Measurements from ENCODE around the gene PITPNM3. TPM values are rescaled to one million over a fixed set of nuclear protein-coding genes. Genes with fewer than 3 reads are reported as not detected.

The PITPNM3 gene
- total RNA-seq, 1 experiment from 2014 or later = 4.2 TPM

- no peak overlapping the region for H3K4me2 ChIP-seq (ENCODE audit: low read length)
- ATAC-seq (no peak), DNase-seq (ENCODE audit: low read depth, low spot score) (no peak)
- H3K27me3 ChIP-seq (ENCODE audit: insufficient read depth, low read length) = no peaks in the 10 kb centered on the region
- RAD21 ChIA-PET (ENCODE audit: low non-redundant PET in 1 of 2, low total read pairs in 2 of 2, uncharacterized antibody in 2 of 2, unreplicated experiment in 2 of 2) = no interaction called here
- no peak overlapping the region for H2AFZ ChIP-seq (ENCODE audit: low read depth, low read length, poor library complexity, severe bottlenecking)
- no peaks in the 10 kb centered on the region for H3K79me2 ChIP-seq (ENCODE audit: insufficient read depth, low read length)
- no peak overlapping the region for H3K9ac ChIP-seq (ENCODE audit: low read length)
- H3K4me3 ChIP-seq (replicated peaks in 1 of 2; ENCODE audit: low read depth in 1 of 2, low read length in 2 of 2) = no peak overlapping the region
- no peaks in the 10 kb centered on the region for H3K9me2 ChIP-seq (ENCODE audit: insufficient read depth)
- CTCF ChIA-PET = no interaction called here
- POLR2A ChIA-PET = no interaction called here
- no peaks in the 10 kb centered on the region for H3K9me3 ChIP-seq (ENCODE audit: control insufficient read depth in 1 of 2, insufficient read depth in 1 of 2, low read depth in 1 of 2, low read length in 2 of 2)
- TF ChIP-seq CEBPB (IDR thresholded peaks at IDR 0.05; ENCODE audit: low read depth) (no peak), JUND (IDR thresholded peaks at IDR 0.05) (no peak), TCF7L2 (IDR thresholded peaks at IDR 0.05; ENCODE audit: borderline replicate concordance, extremely low read depth, insufficient read depth, insufficient read length) (no peak), SP1 (IDR thresholded peaks at IDR 0.05; ENCODE audit: low read depth) (no peak), EGR1 (IDR thresholded peaks at IDR 0.05; ENCODE audit: low read depth) (no peak), FOSL1 (IDR thresholded peaks at IDR 0.05; ENCODE audit: low read depth) (no peak), SIN3A (IDR thresholded peaks at IDR 0.05; ENCODE audit: low read depth) (no peak), EZH2 (IDR thresholded peaks at IDR 0.05) (no peak), ELF1 (IDR thresholded peaks at IDR 0.05; ENCODE audit: borderline replicate concordance, low read depth) (no peak)
- TF ChIP-seq, protein P1, sequence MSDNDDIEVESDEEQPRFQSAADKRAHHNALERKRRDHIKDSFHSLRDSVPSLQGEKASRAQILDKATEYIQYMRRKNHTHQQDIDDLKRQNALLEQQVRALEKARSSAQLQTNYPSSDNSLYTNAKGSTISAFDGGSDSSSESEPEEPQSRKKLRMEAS (IDR thresholded peaks at IDR 0.05) = no peak
- peaks cover 10 to 18% of the 10 kb centered on the region in 2 experiments for H3K4me1 ChIP-seq (ENCODE audit: control insufficient read depth in 1 of 2, insufficient read depth in 2 of 2, low read length in 2 of 2)
- BruUV-seq (replicated peaks) = no TSS peak
- H3K36me3 ChIP-seq (ENCODE audit: control insufficient read depth in 1 of 2, insufficient read depth in 2 of 2, low read length in 2 of 2) = no peaks in the 10 kb centered on the region
- H4K20me1 ChIP-seq (ENCODE audit: insufficient read depth) = no peaks in the 10 kb centered on the region
- intact Hi-C loops (cut with micrococcal nuclease) = no loop called here
- H3K27ac ChIP-seq (ENCODE audit: low read depth, low read length) = no peak overlapping the region
These were observed 9.0 kb downstream of the PITPNM3 start for GRCh38 chr17:6547336-6547735.

- BruUV-seq (replicated peaks) = no TSS peak
- ChIA-PET POLR2A (no interaction called here), CTCF (no interaction called here), RAD21 (ENCODE audit: low non-redundant PET in 1 of 2, low total read pairs in 2 of 2, uncharacterized antibody in 2 of 2, unreplicated experiment in 2 of 2) (no interaction called here)
- H3K4me1 ChIP-seq (ENCODE audit: control insufficient read depth in 1 of 2, insufficient read depth in 2 of 2, low read length in 2 of 2) = peaks cover 0 to 7% of the 10 kb centered on the region in 2 experiments; a peak in 2 of 4 replicates
- intact Hi-C loops (cut with micrococcal nuclease) = no loop called here
- H3K9me3 ChIP-seq (ENCODE audit: control insufficient read depth in 1 of 2, insufficient read depth in 1 of 2, low read depth in 1 of 2, low read length in 2 of 2) = no peaks in the 10 kb centered on the region
- no peak overlapping the region for H3K27ac ChIP-seq (ENCODE audit: low read depth, low read length)
- H3K4me2 ChIP-seq (ENCODE audit: low read length) = no peak overlapping the region
- DNase-seq (ENCODE audit: low read depth, low spot score) (no peak), ATAC-seq (no peak)
- no peaks in the 10 kb centered on the region for H3K36me3 ChIP-seq (ENCODE audit: control insufficient read depth in 1 of 2, insufficient read depth in 2 of 2, low read length in 2 of 2)
- H2AFZ ChIP-seq (ENCODE audit: low read depth, low read length, poor library complexity, severe bottlenecking) = no peak overlapping the region
- H3K27me3 ChIP-seq (ENCODE audit: insufficient read depth, low read length) = no peaks in the 10 kb centered on the region
- no peaks in the 10 kb centered on the region for H4K20me1 ChIP-seq (ENCODE audit: insufficient read depth)
- TF ChIP-seq, protein P2, sequence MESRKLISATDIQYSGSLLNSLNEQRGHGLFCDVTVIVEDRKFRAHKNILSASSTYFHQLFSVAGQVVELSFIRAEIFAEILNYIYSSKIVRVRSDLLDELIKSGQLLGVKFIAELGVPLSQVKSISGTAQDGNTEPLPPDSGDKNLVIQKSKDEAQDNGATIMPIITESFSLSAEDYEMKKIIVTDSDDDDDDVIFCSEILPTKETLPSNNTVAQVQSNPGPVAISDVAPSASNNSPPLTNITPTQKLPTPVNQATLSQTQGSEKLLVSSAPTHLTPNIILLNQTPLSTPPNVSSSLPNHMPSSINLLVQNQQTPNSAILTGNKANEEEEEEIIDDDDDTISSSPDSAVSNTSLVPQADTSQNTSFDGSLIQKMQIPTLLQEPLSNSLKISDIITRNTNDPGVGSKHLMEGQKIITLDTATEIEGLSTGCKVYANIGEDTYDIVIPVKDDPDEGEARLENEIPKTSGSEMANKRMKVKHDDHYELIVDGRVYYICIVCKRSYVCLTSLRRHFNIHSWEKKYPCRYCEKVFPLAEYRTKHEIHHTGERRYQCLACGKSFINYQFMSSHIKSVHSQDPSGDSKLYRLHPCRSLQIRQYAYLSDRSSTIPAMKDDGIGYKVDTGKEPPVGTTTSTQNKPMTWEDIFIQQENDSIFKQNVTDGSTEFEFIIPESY (IDR thresholded peaks at IDR 0.05; ENCODE audit: extremely low read depth, insufficient replicate concordance, low read length) = no peak
- TF ChIP-seq POLR2AphosphoS5 (IDR thresholded peaks at IDR 0.05; ENCODE audit: low read depth, low read length) (no peak), TCF7L2 (IDR thresholded peaks at IDR 0.05; ENCODE audit: borderline replicate concordance, extremely low read depth, insufficient read depth, insufficient read length) (no peak), EGR1 (IDR thresholded peaks at IDR 0.05; ENCODE audit: low read depth) (no peak), ATF3 (IDR thresholded peaks at IDR 0.05) (no peak)
- TF ChIP-seq, protein P1 (IDR thresholded peaks at IDR 0.05) = no peak
- H3K79me2 ChIP-seq (ENCODE audit: insufficient read depth, low read length) = no peaks in the 10 kb centered on the region
- no peak overlapping the region for H3K9ac ChIP-seq (ENCODE audit: low read length)
- H3K4me3 ChIP-seq (replicated peaks in 1 of 2; ENCODE audit: low read depth in 1 of 2, low read length in 2 of 2) = no peak overlapping the region
- no peaks in the 10 kb centered on the region for H3K9me2 ChIP-seq (ENCODE audit: insufficient read depth)
These were observed 10.2 kb downstream of the PITPNM3 start for GRCh38 chr17:6546069-6546718.

Data from HCT116 (cell line).